Stomach (tissue), 9 donors: ENCODE results near the gene TTLL12. TPM values are rescaled to one million over a fixed set of nuclear protein-coding genes. Genes with fewer than 3 reads are reported as not detected.

Source experiments
- DNase-seq, 2 donors: peaks; one replicate each; pipeline versions ENCODE4 v3.0.0 to v3.0.0-alpha.2; 2013 to 2019
- H3K27ac ChIP-seq, 5 donors: fragments of 200-600 bp in 4 of 5; sonication (generic) in 4 of 5; one replicate each; pipeline ENCODE4 v1.5.1; 2013 to 2019; ENCODE audit warnings: mild to moderate bottlenecking in 1 of 5, moderate library complexity in 1 of 5
- H3K27me3 ChIP-seq, 3 donors: fragments of 200-600 bp; sonication (generic); one replicate each; pipeline ENCODE4 v1.5.1; 2017 to 2019; ENCODE audit warnings: mixed run types in 1 of 3
- H3K36me3 ChIP-seq, 4 donors: fragments of 200-600 bp; sonication (generic); 1 replicate in 3 of 4; 2 replicates in 1 of 4; pipeline ENCODE4 v1.5.1; 2016 to 2019
- H3K4me1 ChIP-seq, 4 donors: fragments of 200-600 bp; sonication (generic); one replicate each; pipeline ENCODE4 v1.5.1; 2016 to 2019
- H3K4me3 ChIP-seq, 4 donors: fragments of 200-600 bp; sonication (generic) in 3 of 4; one replicate each; pipeline ENCODE4 v1.5.1; 2016 to 2019; ENCODE audit warnings: mild to moderate bottlenecking in 1 of 4
- H3K9me3 ChIP-seq, 4 donors: fragments of 200-600 bp; sonication (generic); one replicate each; pipeline ENCODE4 v1.5.1; 2016 to 2019
- EP300 ChIP-seq: sonication (generic); formaldehyde crosslinking; IDR thresholded peaks from one replicate; pipeline ENCODE4 v1.6.1; 2017; ENCODE audit warnings: antibody characterized with exemption
- POLR2A ChIP-seq, 4 donors: fragments of 450-650 bp; IDR thresholded peaks; one replicate each; pipeline ENCODE4 v1.6.1; 2016; ENCODE audit warnings: antibody characterized with exemption in 4 of 4, control low read depth in 2 of 4, mild to moderate bottlenecking in 1 of 4, moderate library complexity in 1 of 4
- POLR2AphosphoS5 ChIP-seq, 3 donors: sonication (generic); formaldehyde crosslinking; IDR thresholded peaks; one replicate each; pipeline ENCODE4 v1.6.1; 2016; ENCODE audit warnings: antibody characterized with exemption in 3 of 3
- WGBS, 5 donors: extraction: QIAGEN DNeasy Blood & Tissue Kit in 3 of 5; methylation state at CpG; one replicate each; pipeline versions ENCODE4 v1.1.5 to v1.1.7; 2013 to 2018; 5-methylcytosine and 5-hydroxymethylcytosine counted together
- intact Hi-C: fragments of 100-400 bp; cut with DNase I; formaldehyde crosslinking; loops from one replicate; pipeline ENCODE4 v1.15.1; 2023; ENCODE audit warnings: low total_unique reads
- polyA plus RNA-seq, 3 donors: library from polyadenylated mRNA; stranded (reverse); fragments of 200-250 nt; gene quantifications; one replicate each; pipeline ENCODE4 v1.2.3, GENCODE V29; 2013
- total RNA-seq, 5 donors: library from RNA; depleted of rRNA; stranded (reverse); fragments of >200 nt; gene quantifications; one replicate each; pipeline versions ENCODE4 v1.1.0 to v1.2.3, GENCODE V29; 2014 to 2016
- TF ChIP-seq, protein P1 (sequence below), 7 experiments: fragments of 450-650 bp in 4 of 7; fragments of 200-600 bp in 3 of 7; sonication (generic) in 3 of 7; IDR thresholded peaks; one replicate each; pipeline ENCODE4 v1.5.1; 2016 to 2019; ENCODE audit warnings: antibody characterized with exemption in 7 of 7, control low read depth in 2 of 7, mild to moderate bottlenecking in 1 of 7
- donor health status: healthy with polysubstance abuse.
- donor health status: Bipolar disorder and iron deficiency.
- donor health status: healthy.

Gene TTLL12
- total and polyA plus RNA-seq, 8 donors, result 4.1 to 64.3 (median 30.1) TPM

DNA sequence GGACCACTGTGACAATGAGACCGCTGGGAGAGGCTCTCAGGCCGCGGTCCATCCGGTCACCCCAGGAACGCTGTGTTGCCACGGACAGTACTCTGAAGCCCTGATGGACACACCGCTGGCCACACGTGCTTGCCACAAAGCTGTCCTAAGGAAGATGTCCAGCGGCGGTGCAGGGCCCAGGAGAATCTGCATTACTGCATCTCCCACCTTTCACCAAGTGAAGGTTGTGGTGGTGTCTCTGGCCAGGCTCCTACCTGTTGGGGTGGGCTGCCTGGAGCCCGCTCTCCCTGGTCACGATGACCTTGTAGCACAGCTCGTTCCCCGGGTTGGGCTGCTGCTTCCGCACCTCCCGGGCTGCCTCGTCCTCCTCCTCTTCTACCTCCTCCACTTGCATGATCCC is 4.2 kb downstream of the TTLL12 start:
- Histone ChIP-seq H3K9me3 (no peaks in the 10 kb centered on the region), H3K27me3 (no peaks in the 10 kb centered on the region), H3K27ac (no peak overlapping the region), H3K36me3 (peaks cover 19 to 53% (median 46%) of the 10 kb centered on the region in 4 donors), H3K4me3 (no peak overlapping the region), H3K4me1 (peaks cover 15 to 39% (median 36%) of the 10 kb centered on the region in 4 donors)
- 93 to 98% (median 96%) methylated on average over 11 to 17 of the region's 17 CpGs for WGBS, 5 donors
- intact Hi-C loops, result no loop called here
- no peak for DNase-seq
- TF ChIP-seq POLR2AphosphoS5 (IDR thresholded peaks at IDR 0.05) (no peak), POLR2A (IDR thresholded peaks at IDR 0.05) (no peak), EP300 (no peak)
- TF ChIP-seq, protein P1, sequence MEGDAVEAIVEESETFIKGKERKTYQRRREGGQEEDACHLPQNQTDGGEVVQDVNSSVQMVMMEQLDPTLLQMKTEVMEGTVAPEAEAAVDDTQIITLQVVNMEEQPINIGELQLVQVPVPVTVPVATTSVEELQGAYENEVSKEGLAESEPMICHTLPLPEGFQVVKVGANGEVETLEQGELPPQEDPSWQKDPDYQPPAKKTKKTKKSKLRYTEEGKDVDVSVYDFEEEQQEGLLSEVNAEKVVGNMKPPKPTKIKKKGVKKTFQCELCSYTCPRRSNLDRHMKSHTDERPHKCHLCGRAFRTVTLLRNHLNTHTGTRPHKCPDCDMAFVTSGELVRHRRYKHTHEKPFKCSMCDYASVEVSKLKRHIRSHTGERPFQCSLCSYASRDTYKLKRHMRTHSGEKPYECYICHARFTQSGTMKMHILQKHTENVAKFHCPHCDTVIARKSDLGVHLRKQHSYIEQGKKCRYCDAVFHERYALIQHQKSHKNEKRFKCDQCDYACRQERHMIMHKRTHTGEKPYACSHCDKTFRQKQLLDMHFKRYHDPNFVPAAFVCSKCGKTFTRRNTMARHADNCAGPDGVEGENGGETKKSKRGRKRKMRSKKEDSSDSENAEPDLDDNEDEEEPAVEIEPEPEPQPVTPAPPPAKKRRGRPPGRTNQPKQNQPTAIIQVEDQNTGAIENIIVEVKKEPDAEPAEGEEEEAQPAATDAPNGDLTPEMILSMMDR (IDR thresholded peaks at IDR 0.05), result no peak

DNA sequence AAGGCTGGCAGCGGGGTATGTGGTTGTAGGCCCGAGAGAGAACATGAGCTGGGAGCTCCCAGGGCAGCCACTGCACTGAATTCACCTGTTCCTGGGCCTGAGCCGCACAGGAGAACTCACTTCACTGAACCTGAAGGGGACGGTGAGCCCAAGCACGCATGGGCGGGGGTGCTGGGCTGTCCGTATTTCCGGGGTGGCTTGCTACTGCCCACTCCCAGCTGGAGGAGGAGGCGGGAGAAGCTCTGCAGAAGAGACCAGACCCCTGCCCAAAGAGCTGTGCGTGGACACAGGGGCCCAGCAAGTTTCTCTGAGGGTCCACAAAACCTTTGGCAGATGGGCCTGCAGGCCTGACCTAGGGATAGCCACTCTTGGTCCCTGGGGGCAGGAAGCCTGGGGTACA is 4.8 kb downstream of the TTLL12 start:
- intact Hi-C loops, result no loop called here
- peaks cover 19 to 59% (median 52%) of the 10 kb centered on the region in 4 donors for H3K36me3 ChIP-seq
- DNase-seq, result no peak

DNA sequence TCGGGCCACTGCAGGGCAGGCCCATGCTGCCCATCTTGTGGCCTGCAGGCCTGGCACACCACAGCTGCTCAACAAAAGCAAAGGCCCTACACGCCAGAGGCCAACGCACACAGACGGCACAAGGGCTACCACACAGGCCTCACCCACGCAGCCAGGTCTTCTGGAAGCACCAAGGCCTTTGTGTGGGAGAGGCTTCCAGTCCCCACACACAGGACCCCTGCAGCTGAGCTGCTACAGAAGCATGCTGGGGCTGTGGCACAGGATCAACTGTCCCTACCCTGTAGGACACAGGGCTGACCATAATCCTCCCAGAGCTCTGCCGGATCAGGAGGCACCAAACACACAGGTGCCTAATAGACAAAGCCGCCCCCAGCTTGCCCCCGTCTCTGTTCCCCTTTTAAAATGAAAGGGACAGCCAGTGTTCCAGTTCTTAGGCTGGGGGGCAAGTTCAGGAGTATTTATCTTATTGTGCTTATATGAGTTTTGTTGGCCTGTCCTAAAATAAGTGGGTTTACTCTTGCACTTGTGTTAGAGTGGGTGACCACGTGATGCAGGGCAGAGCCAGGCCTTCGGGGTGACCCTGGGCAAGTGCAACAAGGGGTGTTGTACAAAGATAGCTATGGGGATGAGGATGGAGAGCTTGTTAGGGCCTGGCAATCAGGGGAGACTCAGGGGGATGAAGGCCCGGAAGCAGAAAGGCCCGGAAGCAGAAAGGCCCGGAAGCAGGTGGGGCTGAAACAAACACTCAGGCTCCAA is 5.4 kb downstream of the TTLL12 start:
- intact Hi-C loops, result no loop called here
- Histone ChIP-seq H3K9me3 (no peaks in the 10 kb centered on the region), H3K27ac (no peak overlapping the region), H3K4me1 (peaks cover 13 to 36% (median 33%) of the 10 kb centered on the region in 4 donors), H3K36me3 (peaks cover 19 to 64% (median 55%) of the 10 kb centered on the region in 4 donors), H3K4me3 (no peak overlapping the region), H3K27me3 (no peaks in the 10 kb centered on the region)
- TF ChIP-seq POLR2A (IDR thresholded peaks at IDR 0.05), result no peak
- TF ChIP-seq, protein P1 (IDR thresholded peaks at IDR 0.05), result no peak
- no peak for TF ChIP-seq EP300
- TF ChIP-seq POLR2AphosphoS5 (IDR thresholded peaks at IDR 0.05), result no peak
- no peak for DNase-seq
- WGBS, 5 donors, result 88 to 95% (median 92%) methylated on average over 12 to 13 of the region's 13 CpGs

More for the DNA sequence above, 4.8 kb downstream of the TTLL12 start:
- 89 to 96% (median 92%) methylated on average over 10 of the region's 10 CpGs for WGBS, 5 donors
- Histone ChIP-seq H3K27ac (no peak overlapping the region), H3K27me3 (no peaks in the 10 kb centered on the region), H3K4me1 (peaks cover 13 to 38% (median 35%) of the 10 kb centered on the region in 4 donors), H3K4me3 (no peak overlapping the region), H3K9me3 (no peaks in the 10 kb centered on the region)
- no peak for TF ChIP-seq POLR2AphosphoS5 (IDR thresholded peaks at IDR 0.05)
- no peak for TF ChIP-seq EP300
- no peak for TF ChIP-seq POLR2A (IDR thresholded peaks at IDR 0.05)
- TF ChIP-seq, protein P1 (IDR thresholded peaks at IDR 0.05), result no peak

DNA sequence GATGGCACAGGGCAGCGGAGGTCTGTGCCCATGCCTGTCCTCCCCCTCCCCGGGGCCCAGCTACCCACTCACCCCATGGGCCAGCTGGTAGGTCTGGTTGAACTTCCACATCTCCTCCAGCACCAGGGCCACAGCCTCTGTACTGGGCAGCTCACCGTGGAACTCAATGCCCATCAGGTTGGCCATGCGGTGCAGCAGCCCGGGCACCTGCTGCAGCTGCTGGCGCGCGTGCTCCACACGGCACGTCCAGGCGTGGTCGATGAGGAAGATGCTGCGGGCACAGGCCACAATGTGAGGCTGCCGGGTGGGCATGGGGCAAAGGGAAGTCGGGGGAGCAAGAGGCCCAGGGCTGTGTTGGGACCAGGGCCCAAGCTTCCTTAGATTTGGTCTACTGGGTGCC is 6.3 kb downstream of the TTLL12 start:
- DNase-seq, result no peak
- H3K4me3 ChIP-seq, result no peak overlapping the region
- no peak for TF ChIP-seq EP300
- TF ChIP-seq, protein P1 (IDR thresholded peaks at IDR 0.05), result no peak
- no peak for TF ChIP-seq POLR2AphosphoS5 (IDR thresholded peaks at IDR 0.05)
- TF ChIP-seq POLR2A (IDR thresholded peaks at IDR 0.05), result no peak
- intact Hi-C loops, result no loop called here
- peaks cover 23 to 71% (median 62%) of the 10 kb centered on the region in 4 donors for H3K36me3 ChIP-seq
- peaks cover 5 to 28% (median 25%) of the 10 kb centered on the region in 4 donors for H3K4me1 ChIP-seq
- no peaks in the 10 kb centered on the region for H3K27me3 ChIP-seq
- 92 to 97% (median 94%) methylated on average over 5 to 15 of the region's 15 CpGs for WGBS, 5 donors
- no peak overlapping the region for H3K27ac ChIP-seq
- no peaks in the 10 kb centered on the region for H3K9me3 ChIP-seq
